ENCODE data around the gene PRICKLE1. TPM values are rescaled to one million over a fixed set of nuclear protein-coding genes. Genes with fewer than 3 reads are reported as not detected.

PRICKLE1 gene
- total RNA-seq, 2 experiments from 2014 or later, result 0.19 TPM; not detected in 1

DNA sequence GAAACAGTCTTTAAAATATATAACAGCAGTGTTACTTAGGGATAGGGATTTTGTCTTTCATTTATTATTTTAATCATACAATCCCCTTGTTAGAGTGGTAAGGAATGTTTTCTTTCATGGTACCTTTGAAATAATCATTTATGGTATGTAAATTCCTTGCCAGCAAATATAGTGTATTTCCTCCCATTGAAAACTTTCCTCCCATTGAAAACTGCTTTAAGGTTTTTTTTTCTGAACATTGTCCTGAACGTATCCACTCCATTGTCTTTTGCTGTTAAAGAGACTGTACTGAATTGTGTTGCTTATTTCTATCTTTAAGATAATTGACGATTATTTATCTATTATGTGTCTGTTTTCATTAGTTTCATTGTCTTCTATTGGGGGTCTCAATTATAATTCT lies 180.1 kb downstream of the PRICKLE1 start:
- Histone ChIP-seq H3K4me3 (ENCODE audit: low read depth, low read length, poor library complexity, severe bottlenecking) (no peak overlapping the region), H3K9me2 (ENCODE audit: insufficient read depth, low read length) (no peaks in the 10 kb centered on the region), H3K27ac (ENCODE audit: low read depth, low read length, poor library complexity, severe bottlenecking) (no peak overlapping the region), H3K36me3 (ENCODE audit: insufficient read depth, low read length) (peaks cover 27% of the 10 kb centered on the region), H2AFZ (ENCODE audit: low read length) (no peak overlapping the region), H3K79me2 (ENCODE audit: insufficient read depth, low read depth, low read length) (no peaks in the 10 kb centered on the region), H4K20me1 (ENCODE audit: insufficient read depth, low read length) (no peaks in the 10 kb centered on the region), H3K4me1 (ENCODE audit: insufficient read depth, low read length, poor library complexity, severe bottlenecking) (no peaks in the 10 kb centered on the region), H3K4me2 (ENCODE audit: low read length) (no peak overlapping the region), H3K9me3 (ENCODE audit: low read length) (no peaks in the 10 kb centered on the region)
- CTCF ChIA-PET (ENCODE audit: unreplicated experiment), result no interaction called here
- DNase-seq (ENCODE audit: low spot score), result no peak
- intact Hi-C loops (cut with micrococcal nuclease; ENCODE audit: unreplicated experiment), result no loop called here
- POLR2A ChIA-PET, result no interaction called here
- BruUV-seq (replicated peaks), result no TSS peak
- no peak for TF ChIP-seq EZH2phosphoT487 (IDR thresholded peaks at IDR 0.05; ENCODE audit: borderline replicate concordance, low read depth, low read length)
- TF ChIP-seq, protein P1, sequence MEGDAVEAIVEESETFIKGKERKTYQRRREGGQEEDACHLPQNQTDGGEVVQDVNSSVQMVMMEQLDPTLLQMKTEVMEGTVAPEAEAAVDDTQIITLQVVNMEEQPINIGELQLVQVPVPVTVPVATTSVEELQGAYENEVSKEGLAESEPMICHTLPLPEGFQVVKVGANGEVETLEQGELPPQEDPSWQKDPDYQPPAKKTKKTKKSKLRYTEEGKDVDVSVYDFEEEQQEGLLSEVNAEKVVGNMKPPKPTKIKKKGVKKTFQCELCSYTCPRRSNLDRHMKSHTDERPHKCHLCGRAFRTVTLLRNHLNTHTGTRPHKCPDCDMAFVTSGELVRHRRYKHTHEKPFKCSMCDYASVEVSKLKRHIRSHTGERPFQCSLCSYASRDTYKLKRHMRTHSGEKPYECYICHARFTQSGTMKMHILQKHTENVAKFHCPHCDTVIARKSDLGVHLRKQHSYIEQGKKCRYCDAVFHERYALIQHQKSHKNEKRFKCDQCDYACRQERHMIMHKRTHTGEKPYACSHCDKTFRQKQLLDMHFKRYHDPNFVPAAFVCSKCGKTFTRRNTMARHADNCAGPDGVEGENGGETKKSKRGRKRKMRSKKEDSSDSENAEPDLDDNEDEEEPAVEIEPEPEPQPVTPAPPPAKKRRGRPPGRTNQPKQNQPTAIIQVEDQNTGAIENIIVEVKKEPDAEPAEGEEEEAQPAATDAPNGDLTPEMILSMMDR (conservative IDR thresholded peaks at IDR 0.05; ENCODE audit: low read length), result no peak

DNA sequence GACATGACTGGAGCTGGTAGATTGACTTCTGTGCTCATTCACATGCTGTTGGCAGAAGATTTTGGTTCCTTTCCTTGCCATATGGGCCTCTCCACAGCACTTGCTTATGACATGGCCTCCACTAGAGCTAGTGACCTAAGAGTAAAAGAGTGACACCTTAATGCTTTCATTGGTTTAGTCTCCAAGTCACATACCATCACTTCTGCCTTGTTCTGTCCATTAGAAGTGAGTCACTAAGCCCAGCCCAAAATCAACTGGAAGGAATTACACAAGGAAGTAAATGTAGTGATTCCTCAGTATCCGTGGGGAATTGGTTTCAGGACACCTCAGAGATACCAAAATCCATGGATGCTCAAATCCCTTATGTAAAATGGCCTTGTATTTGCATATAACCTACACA lies 182.2 kb downstream of the PRICKLE1 start:
- H3K4me2 ChIP-seq (ENCODE audit: low read length), result no peak overlapping the region
- H3K4me3 ChIP-seq (ENCODE audit: low read depth, low read length, poor library complexity, severe bottlenecking), result no peak overlapping the region
- no peak overlapping the region for H3K27ac ChIP-seq (ENCODE audit: low read depth, low read length, poor library complexity, severe bottlenecking)
- ChIA-PET CTCF (ENCODE audit: unreplicated experiment) (no interaction called here), POLR2A (interaction anchor here (0.6 to 0.8 kb wide), 3 partner anchors 13 to 262 kb away, joined by 3 read pairs; no protein-coding TSS in a partner anchor)
- no TSS peak for BruUV-seq (replicated peaks)
- DNase-seq (ENCODE audit: low spot score), result no peak
- no peaks in the 10 kb centered on the region for H3K79me2 ChIP-seq (ENCODE audit: insufficient read depth, low read depth, low read length)
- H3K9me2 ChIP-seq (ENCODE audit: insufficient read depth, low read length), result no peaks in the 10 kb centered on the region
- H3K36me3 ChIP-seq (ENCODE audit: insufficient read depth, low read length), result peaks cover 42% of the 10 kb centered on the region
- no peak overlapping the region for H2AFZ ChIP-seq (ENCODE audit: low read length)
- intact Hi-C loops (cut with micrococcal nuclease; ENCODE audit: unreplicated experiment), result no loop called here
- no peaks in the 10 kb centered on the region for H3K4me1 ChIP-seq (ENCODE audit: insufficient read depth, low read length, poor library complexity, severe bottlenecking)
- TF ChIP-seq EZH2phosphoT487 (IDR thresholded peaks at IDR 0.05; ENCODE audit: borderline replicate concordance, low read depth, low read length), result no peak
- TF ChIP-seq, protein P1 (conservative IDR thresholded peaks at IDR 0.05; ENCODE audit: low read length), result no peak
- no peaks in the 10 kb centered on the region for H4K20me1 ChIP-seq (ENCODE audit: insufficient read depth, low read length)
- H3K9me3 ChIP-seq (ENCODE audit: low read length), result no peaks in the 10 kb centered on the region

Small RNA genes within 50 kb of the gene (small RNA-seq; reads per million reads assigned to genes)
- gene AC079600.1 (not detected), gene AC079600.2 (not detected), gene RF00019 (not detected)
